ENCODE data around the gene CFAP46.

GRCh38 chr10:132776821-132777220 lies 165.5 kb downstream of the CFAP46 start:
- no peak for TF ChIP-seq TAF1 (conservative IDR thresholded peaks at IDR 0.05)
- no peak for TF ChIP-seq CTCF (IDR thresholded peaks at IDR 0.05; ENCODE audit: low read depth, low read length, missing input control)
- no peak for TF ChIP-seq REST (IDR thresholded peaks at IDR 0.05)

All from liver (tissue), 3 donors.